AG09319 (cell line): ENCODE measurements around the gene SLC25A24.

Experiments used
- DNase-seq: peaks from one replicate; pipeline ENCODE4 v3.0.0-alpha.2; 2010; ENCODE audit warnings: low read depth; ENCODE audit errors: extremely low read depth
- CTCF ChIP-seq: IDR thresholded peaks from 2 replicates; pipeline ENCODE4 v1.5.1; 2011; ENCODE audit warnings: low read depth, mild to moderate bottlenecking, inconsistent platforms, low read length, moderate library complexity

The SLC25A24 gene

GRCh38 chr1:108084866-108085477, 115.2 kb downstream of the SLC25A24 start:
- DNase-seq, result no peak
- TF ChIP-seq CTCF, result no peak
